H1 (cell line): ENCODE data around the gene AQP10. TPM values are rescaled to one million over a fixed set of nuclear protein-coding genes. Genes with fewer than 3 reads are reported as not detected.

ENCODE experiments used
- CTCF ChIA-PET: fragments of 300-600 bp; sonication (Branson Sonifier 250); formaldehyde crosslinking; loops from one replicate; lab custom pipeline; 2021; ENCODE audit not compliant: partially characterized antibody; lab: Charles Lee
- POLR2A ChIA-PET: fragments of 300-600 bp; sonication (Branson Sonifier 250); formaldehyde crosslinking; loops from one replicate; lab custom pipeline; 2021; ENCODE audit warnings: inconsistent platforms; ENCODE audit not compliant: partially characterized antibody; lab: Charles Lee
- DNase-seq, 2 experiments: peaks; one replicate each; pipeline versions ENCODE4 v3.0.0 to v3.0.0-alpha.2; 2010 to 2022; ENCODE audit warnings: low spot score in 2 of 2, low read depth in 1 of 2, mixed read lengths in 1 of 2
- FAIRE-seq: peaks from 2 replicates; lab custom pipeline; 2011; peaks lifted over from hg19 to GRCh38; lab: Jason Lieb, UNC
- H2AFZ ChIP-seq: 2 replicates; pipeline ENCODE4 v1.8.1; 2012; ENCODE audit warnings: low read length, inconsistent platforms
- H2AK5ac ChIP-seq: 2 replicates; pipeline ENCODE4 v1.6.1; 2013; ENCODE audit warnings: low read depth, low read length
- H2BK120ac ChIP-seq: replicated peaks from 2 replicates; pipeline ENCODE3; 2013; ENCODE audit warnings: low read depth, low read length, inconsistent platforms
- H2BK12ac ChIP-seq: 2 replicates; pipeline ENCODE4 v1.6.1; 2013; ENCODE audit warnings: low read depth, low read length
- H2BK15ac ChIP-seq: 2 replicates; pipeline ENCODE4 v1.6.1; 2013; ENCODE audit warnings: low read length
- H2BK20ac ChIP-seq: 2 replicates; pipeline ENCODE4 v1.6.1; 2013; ENCODE audit warnings: low read length
- H2BK5ac ChIP-seq: 2 replicates; pipeline ENCODE4 v1.6.1; 2013; ENCODE audit warnings: low read depth, low read length
- H3K14ac ChIP-seq: 2 replicates; pipeline ENCODE4 v1.6.1; 2013; ENCODE audit warnings: inconsistent platforms; ENCODE audit not compliant: insufficient read length
- H3K18ac ChIP-seq: 2 replicates; pipeline ENCODE4 v1.6.1; 2013; ENCODE audit warnings: low read length; ENCODE audit errors: extremely low read depth
- H3K23ac ChIP-seq: 2 replicates; pipeline ENCODE4 v1.6.1; 2013; ENCODE audit warnings: inconsistent platforms; ENCODE audit not compliant: insufficient read length
- H3K23me2 ChIP-seq: 2 replicates; pipeline ENCODE4 v1.6.1; 2013; ENCODE audit warnings: low read depth, low read length
- H3K27ac ChIP-seq: 2 replicates; pipeline ENCODE4 v1.6.1; 2011; ENCODE audit warnings: low read depth, low read length, inconsistent platforms
- H3K27me3 ChIP-seq, 4 experiments: replicated peaks in 1 of 4; 1 replicate in 1 of 4; 2 replicates in 3 of 4; pipeline versions ENCODE4 v1.6.1 to v1.8.1; 2011 to 2013; ENCODE audit warnings: low read length in 3 of 4, mild to moderate bottlenecking in 3 of 4, inconsistent platforms in 2 of 4, mixed read lengths in 2 of 4, moderate library complexity in 1 of 4; ENCODE audit not compliant: control insufficient read depth in 3 of 4, insufficient read depth in 3 of 4; ENCODE audit errors: extremely low read depth in 1 of 4
- H3K36me3 ChIP-seq, 4 experiments: 2 replicates each; pipeline versions ENCODE4 v1.6.1 to v1.8.1; 2011 to 2013; ENCODE audit warnings: mild to moderate bottlenecking in 4 of 4, low read length in 3 of 4, moderate library complexity in 2 of 4, control low read depth in 1 of 4, inconsistent platforms in 1 of 4; ENCODE audit not compliant: insufficient read depth in 4 of 4, control insufficient read depth in 2 of 4
- H3K4ac ChIP-seq: replicated peaks from 2 replicates; pipeline ENCODE3; 2013; ENCODE audit warnings: low read length, low read depth, mixed read lengths, inconsistent platforms; ENCODE audit not compliant: insufficient read length
- H3K4me1 ChIP-seq, 4 experiments: replicated peaks in 1 of 4; 1 replicate in 1 of 4; 2 replicates in 3 of 4; pipeline versions ENCODE4 v1.6.1 to v1.8.1; 2011 to 2013; ENCODE audit warnings: low read length in 3 of 4, inconsistent platforms in 2 of 4, mixed read lengths in 1 of 4; ENCODE audit not compliant: insufficient read depth in 4 of 4, control insufficient read depth in 3 of 4
- H3K4me2 ChIP-seq, 2 experiments: 2 replicates each; pipeline versions ENCODE4 v1.6.1 to v1.8.1; 2011 to 2013; ENCODE audit warnings: low read depth in 2 of 2, low read length in 2 of 2, control low read depth in 1 of 2, inconsistent platforms in 1 of 2, mild to moderate bottlenecking in 1 of 2; ENCODE audit not compliant: insufficient read depth in 1 of 2
- H3K4me3 ChIP-seq, 4 experiments: fragments of 200-600, 300-600 bp in 1 of 4; sonication (generic), shearing (Covaris generic), sonication (Bioruptor Twin) in 1 of 4; 2 replicates each; pipeline versions ENCODE4 v1.5.1 to v1.8.1; 2011 to 2016; ENCODE audit warnings: low read length in 4 of 4, low read depth in 3 of 4, control low read depth in 2 of 4, inconsistent platforms in 2 of 4, mild to moderate bottlenecking in 2 of 4, mixed read lengths in 1 of 4, moderate library complexity in 1 of 4; ENCODE audit not compliant: insufficient read depth in 2 of 4; ENCODE audit errors: extremely low read depth in 1 of 4
- H3K56ac ChIP-seq: replicated peaks from 2 replicates; pipeline ENCODE3; 2013; ENCODE audit warnings: low read depth, mild to moderate bottlenecking, mixed read lengths, low read length, inconsistent platforms; ENCODE audit not compliant: insufficient read length
- H3K79me1 ChIP-seq: 2 replicates; pipeline ENCODE4 v1.6.1; 2013; ENCODE audit warnings: low read depth, low read length, control low read depth
- H3K79me2 ChIP-seq, 2 experiments: 2 replicates each; pipeline versions ENCODE4 v1.6.1 to v1.8.1; 2012 to 2013; ENCODE audit warnings: low read length in 2 of 2, mild to moderate bottlenecking in 2 of 2, inconsistent platforms in 1 of 2; ENCODE audit not compliant: insufficient read depth in 2 of 2, control insufficient read depth in 1 of 2
- H3K9ac ChIP-seq, 4 experiments: replicated peaks in 1 of 4; 1 replicate in 1 of 4; 2 replicates in 3 of 4; pipeline versions ENCODE4 v1.6.1 to v1.8.1; 2011 to 2013; ENCODE audit warnings: low read depth in 3 of 4, low read length in 3 of 4, control low read depth in 2 of 4, mild to moderate bottlenecking in 2 of 4, moderate library complexity in 2 of 4, inconsistent platforms in 1 of 4; ENCODE audit errors: extremely low read depth in 1 of 4
- H3K9me3 ChIP-seq, 2 experiments: 2 replicates each; pipeline versions ENCODE4 v1.6.1 to v1.8.1; 2012 to 2013; ENCODE audit warnings: mild to moderate bottlenecking in 2 of 2, moderate library complexity in 2 of 2, control low read depth in 1 of 2, inconsistent platforms in 1 of 2, low read depth in 1 of 2, low read length in 1 of 2, mixed read lengths in 1 of 2; ENCODE audit not compliant: insufficient read depth in 2 of 2
- H4K20me1 ChIP-seq, 2 experiments: replicated peaks in 1 of 2; 2 replicates each; pipeline versions ENCODE3 to v1.8.1; 2011 to 2013; ENCODE audit warnings: inconsistent platforms in 2 of 2, low read length in 2 of 2, mild to moderate bottlenecking in 1 of 2; ENCODE audit not compliant: insufficient read depth in 2 of 2, control insufficient read depth in 1 of 2
- H4K5ac ChIP-seq: 2 replicates; pipeline ENCODE4 v1.6.1; 2013; ENCODE audit warnings: low read length, low read depth, mixed read lengths, inconsistent platforms; ENCODE audit not compliant: insufficient read length
- H4K8ac ChIP-seq: 2 replicates; pipeline ENCODE4 v1.8.0; 2013; ENCODE audit warnings: mild to moderate bottlenecking, moderate library complexity, low read length, inconsistent platforms; ENCODE audit not compliant: insufficient read depth; ENCODE audit errors: extremely low read depth
- H4K91ac ChIP-seq: replicated peaks from 2 replicates; pipeline ENCODE3; 2013; ENCODE audit warnings: low read length, mixed read lengths, inconsistent platforms; ENCODE audit not compliant: insufficient read length
- CBX8 ChIP-seq: fragments of 300-800, 300-1000 bp; sonication (generic); IDR thresholded peaks from 2 replicates; pipeline ENCODE4 v1.7.1; 2016; ENCODE audit warnings: low read depth, low read length, borderline replicate concordance
- CEBPB ChIP-seq: IDR thresholded peaks from 2 replicates; pipeline ENCODE4 v1.6.1; 2012; ENCODE audit warnings: low read depth, low read length
- CHD2 ChIP-seq: IDR thresholded peaks from 2 replicates; pipeline ENCODE4 v1.6.1; 2012; ENCODE audit warnings: low read length, improper control_type of control experiment
- CREB1 ChIP-seq: IDR thresholded peaks from 2 replicates; pipeline ENCODE4 v1.6.1; 2012; ENCODE audit warnings: inconsistent platforms
- EP300 ChIP-seq, 2 experiments: IDR thresholded peaks; 1 replicate in 1 of 2; 2 replicates in 1 of 2; pipeline ENCODE4 v1.6.1; 2011 to 2012; ENCODE audit warnings: low read depth in 2 of 2, low read length in 2 of 2, mild to moderate bottlenecking in 2 of 2, borderline replicate concordance in 1 of 2, inconsistent platforms in 1 of 2, moderate library complexity in 1 of 2
- FOSL1 ChIP-seq: IDR thresholded peaks from 2 replicates; pipeline ENCODE4 v1.6.1; 2011; ENCODE audit warnings: mild to moderate bottlenecking, low read depth, low read length, moderate library complexity; ENCODE audit not compliant: insufficient read depth
- GTF2F1 ChIP-seq: IDR thresholded peaks from 2 replicates; pipeline ENCODE4 v1.6.1; 2012; ENCODE audit warnings: low read depth, low read length, improper control_type of control experiment, borderline replicate concordance
- NRF1 ChIP-seq: IDR thresholded peaks from 2 replicates; pipeline ENCODE4 v1.6.1; 2011; ENCODE audit warnings: mild to moderate bottlenecking, low read depth, low read length, improper control_type of control experiment
- PHF8 ChIP-seq: fragments of 200-600 bp; sonication (generic); conservative IDR thresholded peaks from 2 replicates; pipeline ENCODE4 v1.7.1; 2012; ENCODE audit warnings: low read depth, mild to moderate bottlenecking, inconsistent platforms, low read length, moderate library complexity
- POU5F1 ChIP-seq: IDR thresholded peaks from 2 replicates; pipeline ENCODE4 v1.6.1; 2011; ENCODE audit warnings: low read depth, mild to moderate bottlenecking, low read length, moderate library complexity
- SIX5 ChIP-seq: IDR thresholded peaks from 2 replicates; pipeline ENCODE4 v1.6.1; 2011; ENCODE audit warnings: mild to moderate bottlenecking, low read depth, low read length
- SP2 ChIP-seq: IDR thresholded peaks from 2 replicates; pipeline ENCODE4 v1.6.1; 2012; ENCODE audit warnings: mild to moderate bottlenecking, low read length, inconsistent platforms
- TAF7 ChIP-seq: optimal IDR thresholded peaks from 2 replicates; pipeline ENCODE3; 2011; ENCODE audit warnings: low read depth, mild to moderate bottlenecking, inconsistent platforms, low read length, moderate library complexity, borderline replicate concordance
- WGBS, 2 experiments: shearing (Covaris generic) in 1 of 2; methylation state at CpG; one replicate each; pipeline versions ENCODE4 v1.1.6 to v1.1.7; 2013 to 2015; ENCODE audit warnings: low lambda C conversion rate in 2 of 2, mixed read lengths in 2 of 2, inconsistent platforms in 1 of 2, low coverage in 1 of 2, missing lambda C conversion rate in 1 of 2; ENCODE audit not compliant: insufficient replicate concordance in 2 of 2, insufficient coverage in 1 of 2, insufficient read length in 1 of 2; ENCODE audit errors: extremely low coverage in 1 of 2, missing lambda C conversion rate in 1 of 2; 5-methylcytosine and 5-hydroxymethylcytosine counted together
- polyA plus RNA-seq, 7 experiments: library from polyadenylated mRNA; depleted of rRNA in 3 of 7; stranded (reverse) in 5 of 7; unstranded in 2 of 7; fragments of >200 nt in 5 of 7; fragments of 200-250 nt in 2 of 7; gene quantifications; 1 replicate in 5 of 7; 2 replicates in 1 of 7; 4 replicates in 1 of 7; pipeline versions ENCODE4 v1.2.1 to v1.2.3, GENCODE V29; 2011 to 2013; ENCODE audit warnings: missing spikeins in 2 of 7, mixed read lengths in 2 of 7
- total RNA-seq: library from RNA; stranded (reverse); fragmentation: NEBNext Ultra II Directional; extraction: Animal tissue kit (Norgen Biotek cat#: 25700); gene quantifications from 2 replicates; pipeline ENCODE4 v1.2.1, GENCODE V29; 2021

Gene AQP10
- total and polyA plus RNA-seq, 2 of the 8 experiments (the other 6 are each of a cell fraction or from before 2014, with no cell fraction given), result not detected

- Histone ChIP-seq H4K20me1 (peaks cover 0 to 11% of the 10 kb centered on the region in 2 experiments), H2BK15ac (no peak overlapping the region), H3K4me2 (no peak overlapping the region)
- no peak for TF ChIP-seq TAF7
- no peak for TF ChIP-seq CEBPB
- no peak for TF ChIP-seq SP2
- TF ChIP-seq CREB1, result no peak
- no peak for TF ChIP-seq PHF8
- TF ChIP-seq CHD2, result no peak
- TF ChIP-seq NRF1, result no peak
- no peak for TF ChIP-seq POU5F1
- TF ChIP-seq GTF2F1, result no peak
- TF ChIP-seq CBX8, result no peak
- TF ChIP-seq SIX5, result no peak
- TF ChIP-seq FOSL1, result no peak
- TF ChIP-seq EP300 (IDR thresholded peaks at IDR 0.05; ENCODE audit: borderline replicate concordance in 1 of 2, low read depth in 2 of 2, low read length in 2 of 2), result no peak
- TF ChIP-seq, all 59 proteins: peak for 0
- H3K79me1 ChIP-seq, result no peaks in the 10 kb centered on the region; the same call in 1 of the 2 replicates
- no peak overlapping the region for H3K56ac ChIP-seq
- H4K91ac ChIP-seq, result no peak overlapping the region
- H3K27me3 ChIP-seq, result peaks cover 0 to 4% (median 0%) of the 10 kb centered on the region in 4 experiments; a peak in 2 of 7 replicates
- CTCF ChIA-PET, result interaction anchor here (1.0 to 27.5 kb wide), 7 partner anchors 20 to 137 kb away, joined by 3 to 507 read pairs (median 4); partner anchors contain the start of genes AQP10 and ATP8B2
- H2AK5ac ChIP-seq, result no peak overlapping the region
- H4K8ac ChIP-seq, result no peak overlapping the region
- H3K4ac ChIP-seq, result no peak overlapping the region
- POLR2A ChIA-PET, result no interaction called here
- no peak overlapping the region for H3K18ac ChIP-seq
- H3K23me2 ChIP-seq, result peaks cover 9% of the 10 kb centered on the region; the same call in 1 of the 2 replicates
- no peak overlapping the region for H3K9ac ChIP-seq
- H3K4me3 ChIP-seq, result no peak overlapping the region
- no peak for FAIRE-seq
- H4K5ac ChIP-seq, result no peak overlapping the region
- H3K27ac ChIP-seq, result no peak overlapping the region
- no peak overlapping the region for H2BK20ac ChIP-seq
- peaks cover 0 to 9% (median 4%) of the 10 kb centered on the region in 4 experiments; a peak in 4 of 7 replicates for H3K4me1 ChIP-seq
- no peak overlapping the region for H2BK120ac ChIP-seq
- no peak overlapping the region for H2AFZ ChIP-seq
- no peaks in the 10 kb centered on the region for H3K79me2 ChIP-seq
- H3K23ac ChIP-seq, result no peak overlapping the region
- H2BK5ac ChIP-seq, result no peak overlapping the region
- 90% methylated on average over 3 of the region's 3 CpGs; no CpG with 5 or more reads in 1 of the 2 experiments for WGBS, 2 experiments
- no peaks in the 10 kb centered on the region for H3K9me3 ChIP-seq
- peaks cover 22 to 50% (median 37%) of the 10 kb centered on the region in 4 experiments for H3K36me3 ChIP-seq
- no peak overlapping the region for H2BK12ac ChIP-seq
- DNase-seq, result no peak
- no peak overlapping the region for H3K14ac ChIP-seq
These were observed 27.1 kb downstream of the AQP10 start for GRCh38 chr1:154347961-154348360.
